Measurements from ENCODE around the gene PADI2. TPM values are rescaled to one million over a fixed set of nuclear protein-coding genes. Genes with fewer than 3 reads are reported as not detected.

PADI2 gene
- total RNA-seq, 2 experiments from 2014 or later, result 0.08 TPM; not detected in 1

DNA sequence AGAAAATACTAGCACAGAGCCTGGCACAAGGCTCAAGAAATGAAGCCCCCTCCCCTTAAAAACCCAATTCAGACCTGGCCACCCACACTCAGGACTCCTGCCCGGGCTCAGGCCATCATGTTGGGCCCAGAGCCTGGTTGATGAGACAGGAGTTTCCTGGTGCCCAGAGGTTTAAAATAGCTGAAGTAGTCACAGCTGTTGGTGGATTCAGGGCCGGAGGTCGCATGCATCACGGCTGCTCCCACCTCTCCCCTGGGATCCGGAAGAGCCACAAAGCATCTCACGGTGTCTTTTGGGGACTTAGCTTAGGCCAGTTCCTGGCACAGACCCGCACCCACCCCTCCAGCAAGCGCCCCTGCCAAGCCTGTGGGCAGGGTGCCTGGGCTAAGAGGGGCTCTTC lies 2.6 kb upstream of the PADI2 start:
- peaks cover 16% of the 10 kb centered on the region for H3K4me1 ChIP-seq (ENCODE audit: insufficient read depth, low read length, poor library complexity, severe bottlenecking)
- no peak for DNase-seq (ENCODE audit: low spot score)
- ChIA-PET CTCF (ENCODE audit: unreplicated experiment) (no interaction called here), POLR2A (interaction anchor here (0.8 kb wide), 1 partner anchor 112 kb away, joined by 4 read pairs; no protein-coding TSS in a partner anchor)
- no peaks in the 10 kb centered on the region for H4K20me1 ChIP-seq (ENCODE audit: insufficient read depth, low read length)
- H3K4me2 ChIP-seq (ENCODE audit: low read length), result no peak overlapping the region
- H3K79me2 ChIP-seq (ENCODE audit: insufficient read depth, low read depth, low read length), result no peaks in the 10 kb centered on the region
- TF ChIP-seq EZH2phosphoT487 (IDR thresholded peaks at IDR 0.05; ENCODE audit: borderline replicate concordance, low read depth, low read length), result no peak
- TF ChIP-seq, protein P1, sequence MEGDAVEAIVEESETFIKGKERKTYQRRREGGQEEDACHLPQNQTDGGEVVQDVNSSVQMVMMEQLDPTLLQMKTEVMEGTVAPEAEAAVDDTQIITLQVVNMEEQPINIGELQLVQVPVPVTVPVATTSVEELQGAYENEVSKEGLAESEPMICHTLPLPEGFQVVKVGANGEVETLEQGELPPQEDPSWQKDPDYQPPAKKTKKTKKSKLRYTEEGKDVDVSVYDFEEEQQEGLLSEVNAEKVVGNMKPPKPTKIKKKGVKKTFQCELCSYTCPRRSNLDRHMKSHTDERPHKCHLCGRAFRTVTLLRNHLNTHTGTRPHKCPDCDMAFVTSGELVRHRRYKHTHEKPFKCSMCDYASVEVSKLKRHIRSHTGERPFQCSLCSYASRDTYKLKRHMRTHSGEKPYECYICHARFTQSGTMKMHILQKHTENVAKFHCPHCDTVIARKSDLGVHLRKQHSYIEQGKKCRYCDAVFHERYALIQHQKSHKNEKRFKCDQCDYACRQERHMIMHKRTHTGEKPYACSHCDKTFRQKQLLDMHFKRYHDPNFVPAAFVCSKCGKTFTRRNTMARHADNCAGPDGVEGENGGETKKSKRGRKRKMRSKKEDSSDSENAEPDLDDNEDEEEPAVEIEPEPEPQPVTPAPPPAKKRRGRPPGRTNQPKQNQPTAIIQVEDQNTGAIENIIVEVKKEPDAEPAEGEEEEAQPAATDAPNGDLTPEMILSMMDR (conservative IDR thresholded peaks at IDR 0.05; ENCODE audit: low read length), result no peak
- H3K27ac ChIP-seq (ENCODE audit: low read depth, low read length, poor library complexity, severe bottlenecking), result no peak overlapping the region
- H3K36me3 ChIP-seq (ENCODE audit: insufficient read depth, low read length), result no peaks in the 10 kb centered on the region
- H3K4me3 ChIP-seq (ENCODE audit: low read depth, low read length, poor library complexity, severe bottlenecking), result no peak overlapping the region
- no peak overlapping the region for H2AFZ ChIP-seq (ENCODE audit: low read length)
- no peaks in the 10 kb centered on the region for H3K9me3 ChIP-seq (ENCODE audit: low read length)
- BruUV-seq (replicated peaks), result no TSS peak
- H3K9me2 ChIP-seq (ENCODE audit: insufficient read depth, low read length), result no peaks in the 10 kb centered on the region
- intact Hi-C loops (cut with micrococcal nuclease; ENCODE audit: unreplicated experiment), result loop anchor here (5.0 kb wide), 1 partner anchor 60 kb away; no protein-coding TSS in a partner anchor

DNA sequence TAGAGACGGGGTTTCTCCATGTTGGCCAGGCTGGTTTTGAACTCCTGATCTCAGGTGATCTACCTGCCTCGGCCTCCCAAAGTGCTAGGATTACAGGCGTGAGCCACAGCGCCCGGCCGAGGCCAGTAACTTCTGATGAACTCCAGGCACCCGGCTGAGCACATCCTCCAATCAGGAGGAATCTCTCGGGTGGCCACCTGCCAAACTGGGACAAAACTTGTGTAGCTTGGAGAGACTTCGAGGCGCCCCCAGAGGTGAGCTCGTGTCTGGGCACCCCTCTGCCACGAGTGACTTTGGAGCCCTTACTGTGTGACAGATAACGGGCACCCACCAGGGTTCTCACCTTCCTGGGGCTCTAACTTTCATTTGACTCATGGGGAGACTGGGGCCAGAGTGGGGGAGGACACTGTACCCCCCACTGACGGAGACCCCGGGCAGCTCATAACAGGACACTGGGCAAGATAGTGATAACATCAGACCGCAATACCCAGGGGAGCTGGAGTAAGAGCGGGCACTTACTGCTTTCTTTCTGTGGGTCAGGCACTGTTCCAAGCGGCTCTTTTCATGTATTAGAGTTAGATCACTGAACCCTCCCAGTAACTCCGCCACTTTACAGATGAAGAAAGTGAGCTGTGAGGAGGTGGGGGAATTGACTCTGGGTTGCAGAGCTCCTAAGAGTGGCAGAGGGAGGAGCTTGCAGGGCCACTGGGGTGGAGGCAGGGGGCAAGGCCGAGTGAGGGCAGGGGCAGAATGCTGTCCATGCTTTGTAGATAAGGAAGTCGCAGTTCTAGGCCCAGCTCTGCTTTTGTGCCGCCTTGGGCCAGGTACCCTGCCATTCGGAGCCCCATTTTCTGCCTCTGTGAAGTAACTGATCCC lies 1.9 kb upstream of the PADI2 start:
- intact Hi-C loops (cut with micrococcal nuclease; ENCODE audit: unreplicated experiment), result loop anchor here (5.0 kb wide), 1 partner anchor 59 kb away; no protein-coding TSS in a partner anchor
- Histone ChIP-seq H3K4me1 (ENCODE audit: insufficient read depth, low read length, poor library complexity, severe bottlenecking) (peaks cover 16% of the 10 kb centered on the region), H4K20me1 (ENCODE audit: insufficient read depth, low read length) (no peaks in the 10 kb centered on the region), H3K36me3 (ENCODE audit: insufficient read depth, low read length) (no peaks in the 10 kb centered on the region), H3K27ac (ENCODE audit: low read depth, low read length, poor library complexity, severe bottlenecking) (no peak overlapping the region), H3K4me3 (ENCODE audit: low read depth, low read length, poor library complexity, severe bottlenecking) (no peak overlapping the region), H3K9me3 (ENCODE audit: low read length) (no peaks in the 10 kb centered on the region), H3K9me2 (ENCODE audit: insufficient read depth, low read length) (no peaks in the 10 kb centered on the region), H2AFZ (ENCODE audit: low read length) (no peak overlapping the region), H3K4me2 (ENCODE audit: low read length) (no peak overlapping the region), H3K79me2 (ENCODE audit: insufficient read depth, low read depth, low read length) (no peaks in the 10 kb centered on the region)
- TF ChIP-seq, protein P1 (conservative IDR thresholded peaks at IDR 0.05; ENCODE audit: low read length), result no peak
- no TSS peak for BruUV-seq (replicated peaks)
- no peak for DNase-seq (ENCODE audit: low spot score)
- CTCF ChIA-PET (ENCODE audit: unreplicated experiment), result no interaction called here
- POLR2A ChIA-PET, result interaction anchor here (0.7 kb wide), 1 partner anchor 37 kb away, joined by 3 read pairs; no protein-coding TSS in a partner anchor

DNA sequence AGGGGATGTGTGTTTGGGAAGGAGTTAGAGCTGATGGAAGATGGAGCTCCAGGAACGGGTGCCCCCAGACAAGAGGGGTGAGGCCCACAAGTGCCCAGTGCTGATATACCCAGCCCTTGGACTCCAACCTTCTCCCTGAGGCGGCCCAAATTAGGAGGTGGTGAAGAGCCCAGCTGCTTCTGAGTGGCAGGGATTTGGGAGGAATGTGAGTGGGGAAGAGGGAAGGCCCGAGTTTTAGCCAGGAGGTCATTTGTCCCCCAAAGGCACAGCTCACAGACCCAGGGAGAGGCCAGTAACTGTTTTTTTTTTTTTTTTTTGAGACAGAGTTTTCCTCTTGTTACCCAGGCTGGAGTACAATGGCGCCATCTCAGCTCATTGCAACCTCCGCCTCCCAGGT lies 1.2 kb upstream of the PADI2 start:
- POLR2A ChIA-PET, result interaction anchor here (0.7 kb wide), 1 partner anchor 38 kb away, joined by 3 read pairs; no protein-coding TSS in a partner anchor
- no peak for TF ChIP-seq EZH2phosphoT487 (IDR thresholded peaks at IDR 0.05; ENCODE audit: borderline replicate concordance, low read depth, low read length)
- TF ChIP-seq, protein P1 (conservative IDR thresholded peaks at IDR 0.05; ENCODE audit: low read length), result no peak
- Histone ChIP-seq H3K4me3 (ENCODE audit: low read depth, low read length, poor library complexity, severe bottlenecking) (no peak overlapping the region), H3K9me3 (ENCODE audit: low read length) (no peaks in the 10 kb centered on the region), H3K4me1 (ENCODE audit: insufficient read depth, low read length, poor library complexity, severe bottlenecking) (peaks cover 16% of the 10 kb centered on the region), H3K36me3 (ENCODE audit: insufficient read depth, low read length) (no peaks in the 10 kb centered on the region), H3K4me2 (ENCODE audit: low read length) (no peak overlapping the region), H4K20me1 (ENCODE audit: insufficient read depth, low read length) (no peaks in the 10 kb centered on the region), H3K9me2 (ENCODE audit: insufficient read depth, low read length) (no peaks in the 10 kb centered on the region), H2AFZ (ENCODE audit: low read length) (no peak overlapping the region), H3K27ac (ENCODE audit: low read depth, low read length, poor library complexity, severe bottlenecking) (no peak overlapping the region), H3K79me2 (ENCODE audit: insufficient read depth, low read depth, low read length) (no peaks in the 10 kb centered on the region)
- CTCF ChIA-PET (ENCODE audit: unreplicated experiment), result no interaction called here
- DNase-seq (ENCODE audit: low spot score), result no peak
- no TSS peak for BruUV-seq (replicated peaks)
- intact Hi-C loops (cut with micrococcal nuclease; ENCODE audit: unreplicated experiment), result loop anchor here (5.0 kb wide), 1 partner anchor 58 kb away; no protein-coding TSS in a partner anchor

All from OCI-LY7 (cell line).